Measurements from ENCODE around the gene PLEK2. TPM values are rescaled to one million over a fixed set of nuclear protein-coding genes. Genes with fewer than 3 reads are reported as not detected.
"Not testable (repeated sequence)": the region's sequence is repeated elsewhere in the genome, so short reads cannot be mapped to it uniquely, and the experiment has no call there.

Gene PLEK2, protein sequence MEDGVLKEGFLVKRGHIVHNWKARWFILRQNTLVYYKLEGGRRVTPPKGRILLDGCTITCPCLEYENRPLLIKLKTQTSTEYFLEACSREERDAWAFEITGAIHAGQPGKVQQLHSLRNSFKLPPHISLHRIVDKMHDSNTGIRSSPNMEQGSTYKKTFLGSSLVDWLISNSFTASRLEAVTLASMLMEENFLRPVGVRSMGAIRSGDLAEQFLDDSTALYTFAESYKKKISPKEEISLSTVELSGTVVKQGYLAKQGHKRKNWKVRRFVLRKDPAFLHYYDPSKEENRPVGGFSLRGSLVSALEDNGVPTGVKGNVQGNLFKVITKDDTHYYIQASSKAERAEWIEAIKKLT
- 1 to 10 TPM; 1.7 to 2.8 (median 2.3) TPM for polyA plus RNA-seq (ENCODE audit: insufficient read length in 4 of 4)

DNA sequence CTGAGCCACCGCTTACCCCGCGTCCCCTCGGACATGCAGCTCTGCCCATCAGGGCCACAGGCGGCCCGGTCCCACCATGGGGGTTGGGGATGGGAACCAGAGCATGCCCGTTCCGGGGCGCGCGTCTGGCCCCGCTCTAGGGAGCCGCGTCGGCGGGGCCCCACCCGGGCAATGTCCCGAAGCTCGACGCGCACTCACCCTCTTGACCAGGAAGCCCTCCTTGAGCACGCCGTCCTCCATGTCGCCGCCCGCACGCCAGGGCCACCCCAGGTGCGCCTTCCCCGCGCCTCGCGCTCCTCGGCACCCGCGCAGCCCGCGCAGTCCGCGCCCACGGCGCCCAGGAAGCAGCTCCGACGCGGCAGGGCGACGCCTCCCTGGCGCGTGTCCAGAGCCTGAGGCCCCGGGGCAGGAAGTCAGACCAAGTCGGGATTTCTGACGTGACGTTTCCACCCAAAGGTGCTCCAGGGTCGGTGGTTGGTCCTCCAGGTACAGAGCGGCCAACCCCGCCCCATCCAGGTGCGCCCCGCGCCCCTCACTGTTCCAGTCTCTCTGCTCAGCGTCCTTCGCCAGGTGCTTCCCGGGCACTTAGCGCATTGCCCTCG, at the start of gene PLEK2:
PLEK2 (minus strand) TSS at position 346 of the 602 bp plus-strand sequence; CDS start at position 240, 106 bp downstream.
- no peak for DNase-seq (ENCODE audit: low read depth in 4 of 4, low spot score in 3 of 4)

DNA sequence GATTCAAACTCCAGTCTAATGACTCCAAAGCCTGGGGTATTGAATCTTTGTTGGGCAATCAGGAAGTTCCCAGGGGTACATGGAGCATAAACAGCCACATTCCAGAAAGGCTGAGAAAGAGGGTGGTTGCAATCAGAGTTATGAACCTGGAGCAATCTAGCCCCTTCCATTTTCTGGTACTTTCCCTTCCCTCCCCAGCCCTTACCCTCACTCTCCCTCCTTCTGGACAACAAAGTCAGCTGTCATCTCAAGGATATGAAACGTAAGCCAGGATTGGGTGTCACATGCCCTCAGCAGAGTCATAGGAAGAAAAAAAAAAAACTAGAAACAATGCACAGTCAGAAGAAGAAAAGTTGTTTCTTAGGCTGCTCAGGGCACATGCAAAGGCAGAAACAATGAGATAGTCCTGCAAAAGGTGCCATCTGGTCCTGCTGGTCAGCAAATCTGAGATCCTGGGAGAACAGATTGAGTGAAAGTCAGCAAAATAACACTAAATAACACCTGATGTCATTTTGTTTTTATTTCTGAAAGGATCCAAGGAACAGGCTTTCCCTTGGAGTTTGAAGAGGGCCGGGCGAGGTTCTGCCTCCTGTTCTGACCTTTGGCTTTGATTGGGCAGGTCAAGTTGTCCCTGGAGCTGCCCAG, 49.5 kb upstream of the PLEK2 start:
- DNase-seq (ENCODE audit: low read depth in 4 of 4, low spot score in 3 of 4) = no peak

DNA sequence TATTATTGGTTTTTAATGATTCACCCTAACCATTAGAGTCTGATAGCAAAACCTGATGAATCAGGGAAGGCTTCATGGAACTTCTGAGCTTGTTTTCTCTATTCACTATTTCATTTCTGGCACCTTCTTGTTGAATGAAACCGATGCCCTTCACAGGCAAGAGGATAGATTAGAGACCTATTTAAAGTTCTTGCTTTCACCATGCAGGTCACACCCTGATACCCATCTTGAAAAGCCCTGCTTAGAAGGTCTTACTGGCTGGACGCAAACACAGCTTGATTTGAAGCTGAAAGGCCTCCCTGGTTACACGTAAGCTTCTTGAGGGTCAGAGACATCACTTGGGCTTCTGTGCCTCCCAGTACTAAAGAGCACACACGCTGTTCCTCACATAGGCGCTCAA, 47.4 kb upstream of the PLEK2 start:
- DNase-seq (ENCODE audit: low read depth in 4 of 4, low spot score in 3 of 4) = no peak

DNA sequence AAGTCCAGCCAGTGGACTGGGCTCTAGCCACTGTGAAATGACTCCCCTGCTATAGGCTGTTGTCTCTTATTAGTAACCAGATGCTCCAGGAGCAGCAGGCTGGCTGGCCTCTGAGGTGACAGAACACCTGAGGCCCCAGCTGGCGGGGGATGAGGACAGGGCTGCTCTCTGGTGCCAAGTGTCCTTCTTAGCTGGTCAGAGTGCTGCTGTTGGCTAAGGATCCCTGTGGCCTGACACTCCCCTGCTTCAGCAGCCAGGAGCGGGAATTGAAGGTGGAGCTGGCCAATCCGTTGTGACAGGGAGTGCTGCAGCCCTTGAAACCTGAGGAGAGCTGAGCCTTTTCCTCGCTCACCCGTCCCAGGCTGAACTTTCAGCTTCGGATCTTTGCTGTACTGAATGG, 45.8 kb upstream of the PLEK2 start:
- DNase-seq (ENCODE audit: low read depth in 4 of 4, low spot score in 3 of 4) = peak; percentile 5 to 36 (median 17)

DNA sequence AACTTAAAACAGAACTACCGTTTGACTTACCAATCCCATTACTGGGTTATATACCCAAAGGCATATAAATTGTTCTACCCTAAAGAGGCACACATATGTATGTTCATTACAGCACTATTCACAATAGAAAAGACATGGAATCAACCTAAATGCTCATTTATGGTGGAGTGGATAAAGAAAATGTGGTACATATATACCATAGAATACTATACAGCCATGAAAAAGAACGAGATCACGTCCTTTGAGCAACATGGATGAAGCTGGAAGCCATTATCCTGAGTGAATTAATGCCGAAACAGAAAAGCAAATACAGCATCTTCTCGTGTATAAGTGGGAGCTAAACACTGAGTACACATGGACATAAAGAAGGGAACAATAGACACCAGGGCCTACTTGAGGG, 44.8 kb upstream of the PLEK2 start:
- no peak for DNase-seq (ENCODE audit: low read depth in 4 of 4, low spot score in 3 of 4)

DNA sequence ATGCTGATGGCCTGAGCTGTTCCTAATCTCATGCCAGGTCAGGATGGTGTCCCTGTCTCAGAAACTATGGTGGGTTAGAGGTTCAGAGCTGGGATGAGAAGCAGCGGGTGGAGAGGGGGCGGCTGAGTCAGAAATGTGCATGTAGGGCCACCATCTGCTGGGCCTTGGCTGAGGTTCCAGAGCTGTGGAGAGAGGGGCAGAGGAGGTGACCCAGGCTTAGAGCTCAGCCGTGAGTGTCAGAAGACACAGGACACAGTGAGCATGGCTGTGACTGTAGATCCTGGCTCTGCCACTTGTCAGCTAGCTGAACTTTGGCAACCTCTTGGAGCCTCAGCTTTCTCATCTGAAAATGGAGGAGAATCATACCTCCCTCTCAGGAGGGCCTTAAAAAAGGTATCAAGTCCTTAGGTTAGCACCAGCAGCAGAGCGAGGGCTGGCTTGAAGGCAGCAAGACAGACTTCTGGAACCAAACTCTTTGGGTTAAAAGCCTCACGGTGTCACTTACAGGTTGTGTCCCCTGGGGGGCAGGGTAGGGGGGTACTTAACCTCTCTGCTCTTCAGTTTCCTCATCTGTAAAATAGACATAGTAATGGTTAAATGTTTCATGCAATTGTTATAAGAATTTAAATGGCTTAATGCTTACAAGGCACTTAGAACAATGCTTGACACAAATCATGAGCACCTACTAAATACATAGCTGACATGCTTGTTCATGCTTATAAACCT, 41.8 kb upstream of the PLEK2 start:
- no peak for DNase-seq (ENCODE audit: low read depth in 4 of 4, low spot score in 3 of 4)

DNA sequence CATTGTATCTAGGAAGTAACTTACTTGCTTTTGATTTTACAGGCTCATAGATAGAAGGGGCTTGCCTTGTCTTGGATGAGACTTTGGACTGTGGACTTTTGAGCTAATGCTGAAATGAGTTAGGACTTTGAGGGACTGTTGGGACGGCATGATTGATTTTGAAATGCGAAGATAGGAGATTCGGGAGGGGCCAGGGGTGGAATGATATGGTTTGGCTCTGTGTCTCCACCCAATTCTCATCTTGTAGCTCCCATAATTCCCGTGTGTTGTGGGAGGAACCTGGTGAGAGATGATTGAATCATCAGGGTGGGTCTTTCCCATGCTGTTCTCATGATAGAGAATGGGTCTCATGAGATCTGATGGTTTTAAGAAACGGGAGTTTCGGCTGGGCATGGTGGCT, 39.7 kb upstream of the PLEK2 start:
- not testable (repeated sequence) for DNase-seq (ENCODE audit: low read depth in 4 of 4, low spot score in 3 of 4)

DNA sequence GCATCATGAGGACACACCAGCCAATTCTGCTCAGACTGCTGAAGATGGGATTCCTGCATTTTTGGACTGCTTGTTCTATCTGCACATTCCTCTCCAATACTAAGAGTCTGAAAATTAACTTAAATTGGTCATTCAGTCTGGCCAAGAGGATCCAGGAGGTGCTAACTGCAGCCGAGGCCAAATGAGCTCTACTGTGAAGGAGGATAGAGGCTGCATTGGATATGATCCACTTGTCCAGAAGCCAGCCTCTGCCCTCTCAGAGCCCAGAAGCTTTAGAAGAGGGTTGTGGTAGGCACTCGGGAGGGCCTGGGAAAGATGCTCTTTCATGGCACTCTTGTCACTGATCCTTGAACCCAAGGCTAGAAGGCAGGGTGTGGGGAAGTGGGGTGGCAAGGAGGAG, 37.1 kb upstream of the PLEK2 start:
- DNase-seq (ENCODE audit: low read depth in 4 of 4, low spot score in 3 of 4) = no peak

DNA sequence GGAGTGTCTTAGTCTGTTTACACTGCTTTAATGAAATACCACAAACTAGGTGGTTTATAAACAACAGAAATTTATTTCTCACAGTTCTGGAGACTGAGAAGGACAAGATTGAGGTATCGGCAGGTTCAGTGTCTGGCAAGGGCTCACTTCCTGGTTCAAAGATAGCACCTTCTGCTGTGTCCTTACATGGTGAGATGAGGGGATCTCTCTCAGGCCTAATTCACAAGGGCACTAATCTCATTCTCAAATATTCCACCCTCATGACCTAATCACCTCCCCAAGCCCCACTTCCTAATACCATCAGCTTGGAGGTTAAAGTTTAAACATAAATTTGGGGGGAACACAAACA, 35.0 kb upstream of the PLEK2 start:
- no peak for DNase-seq (ENCODE audit: low read depth in 4 of 4, low spot score in 3 of 4)

DNA sequence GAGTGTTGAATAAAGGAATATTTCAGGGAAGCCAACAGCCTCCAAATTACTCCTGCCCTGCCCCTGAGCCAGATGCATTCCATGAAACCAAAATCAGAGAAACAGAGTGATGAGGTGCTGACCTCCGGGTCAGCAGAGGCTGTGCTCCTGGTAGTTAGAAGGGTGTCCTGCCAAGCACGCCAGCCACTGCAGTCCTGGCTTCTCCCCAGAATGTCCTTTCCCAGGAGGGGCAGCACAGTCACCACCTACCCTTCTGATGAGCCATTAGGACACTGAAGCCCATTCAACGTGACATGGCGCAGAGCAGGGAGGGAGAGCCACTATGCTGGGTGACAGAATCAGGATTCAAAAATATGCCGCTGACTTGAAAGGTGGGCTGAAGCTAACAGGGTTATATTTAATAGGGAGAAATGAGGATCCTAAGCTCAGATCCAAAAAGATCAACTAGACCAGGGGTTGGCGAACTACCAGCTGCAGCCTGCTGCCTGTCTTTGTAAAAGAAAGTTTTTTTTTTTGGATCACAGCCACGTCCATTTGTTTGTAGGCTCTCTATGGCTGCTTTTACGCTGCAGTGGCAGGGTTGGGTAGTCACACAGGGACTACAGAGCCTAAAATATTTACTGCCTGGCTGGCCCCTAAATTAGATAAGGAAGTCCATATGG, 34.5 kb upstream of the PLEK2 start:
- no peak for DNase-seq (ENCODE audit: low read depth in 4 of 4, low spot score in 3 of 4)

DNA sequence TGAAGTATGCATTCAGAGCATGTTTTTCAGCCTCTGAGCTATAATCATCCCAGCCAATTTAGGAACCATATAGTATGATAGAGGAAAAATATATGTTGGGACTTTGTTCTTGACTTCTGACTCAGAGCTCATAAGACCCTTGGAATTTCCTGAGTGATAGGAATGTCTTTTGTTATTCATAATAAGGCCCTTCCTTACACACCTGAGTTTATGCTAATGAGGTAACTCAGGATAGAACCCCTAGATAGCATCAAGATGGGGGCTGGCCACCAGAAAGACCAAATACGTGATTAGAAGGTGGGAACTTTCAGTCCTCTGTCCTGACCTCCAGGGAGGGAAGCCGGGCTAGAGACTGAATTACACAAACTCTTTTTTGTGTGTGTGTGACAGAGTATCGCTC, 32.4 kb upstream of the PLEK2 start:
- DNase-seq (ENCODE audit: low read depth in 4 of 4, low spot score in 3 of 4) = no peak

DNA sequence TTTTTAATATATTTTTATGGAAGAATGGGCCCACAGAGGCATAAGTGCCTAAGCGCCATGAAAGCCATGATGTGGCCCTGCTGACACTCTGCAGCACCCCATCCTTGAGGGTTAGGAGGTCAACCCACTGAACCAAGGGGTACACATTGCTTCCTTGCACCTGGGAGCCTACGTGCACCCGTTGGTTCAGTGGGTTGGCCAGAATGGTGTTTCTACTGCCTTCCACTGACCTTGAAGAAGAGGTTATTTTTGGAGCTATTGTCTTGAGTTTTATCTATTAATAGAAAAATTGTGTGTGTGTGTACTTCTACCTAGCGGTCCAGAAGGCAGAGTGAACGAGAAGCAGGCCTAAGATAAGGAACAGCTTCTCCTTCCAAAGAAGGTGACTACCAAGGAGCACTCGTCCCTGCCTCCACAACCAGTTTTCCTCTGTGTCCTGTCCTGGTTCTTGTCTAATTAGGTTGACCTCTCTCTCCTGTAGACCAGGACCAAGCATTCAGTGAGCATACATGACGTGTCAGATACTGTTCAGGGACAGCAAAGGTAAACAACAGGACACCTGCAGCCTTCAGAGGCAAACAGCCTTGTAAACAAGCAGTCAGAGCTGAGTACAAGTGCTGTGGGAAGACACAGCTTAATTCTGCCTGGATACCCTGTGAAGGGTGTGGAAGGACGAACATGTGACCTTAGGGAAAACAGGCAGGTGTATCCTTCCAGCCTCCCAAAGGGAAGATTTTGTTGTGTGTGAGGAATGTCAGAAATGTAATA, 30.4 kb upstream of the PLEK2 start:
- no peak for DNase-seq (ENCODE audit: low read depth in 4 of 4, low spot score in 3 of 4)

DNA sequence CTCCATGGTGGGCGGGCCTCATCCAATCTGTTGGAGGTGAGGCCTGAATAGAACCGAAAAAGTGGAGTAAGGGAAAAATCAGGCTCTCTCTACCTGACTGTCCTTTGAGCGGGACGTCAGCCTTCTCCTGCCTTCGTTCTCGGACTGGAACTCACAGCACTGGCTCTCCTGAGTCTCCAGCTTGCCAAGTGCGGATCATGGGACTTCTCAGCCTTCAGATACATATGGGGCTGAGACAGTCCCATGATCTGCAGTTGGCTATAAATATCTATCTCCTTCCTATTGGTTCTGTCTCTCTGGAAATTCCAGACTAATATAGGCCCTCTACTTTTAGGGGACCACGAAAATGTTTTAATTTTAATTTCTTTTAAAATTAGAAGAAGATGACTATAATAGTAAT, 29.7 kb upstream of the PLEK2 start:
- DNase-seq (ENCODE audit: low read depth in 4 of 4, low spot score in 3 of 4) = no peak

DNA sequence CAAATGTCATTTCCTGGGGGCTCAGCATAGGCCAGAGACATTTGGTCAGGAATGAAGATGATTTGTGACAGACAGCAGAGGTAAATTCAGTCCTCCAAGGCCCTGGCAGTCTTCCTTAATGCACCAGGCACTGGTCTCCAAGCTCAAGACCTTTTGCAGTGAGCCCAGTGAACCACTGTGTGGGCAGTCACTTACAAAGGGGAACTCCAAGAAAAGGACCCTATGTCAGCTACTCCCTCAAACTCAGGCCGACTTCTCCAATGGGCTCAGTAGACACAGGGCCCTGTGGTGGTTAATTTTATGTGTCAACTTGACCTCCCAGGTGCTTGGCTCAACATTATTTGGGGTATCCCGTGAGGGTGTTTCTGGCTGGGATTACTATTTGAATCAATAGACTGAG, 29.3 kb upstream of the PLEK2 start:
- no peak for DNase-seq (ENCODE audit: low read depth in 4 of 4, low spot score in 3 of 4)

DNA sequence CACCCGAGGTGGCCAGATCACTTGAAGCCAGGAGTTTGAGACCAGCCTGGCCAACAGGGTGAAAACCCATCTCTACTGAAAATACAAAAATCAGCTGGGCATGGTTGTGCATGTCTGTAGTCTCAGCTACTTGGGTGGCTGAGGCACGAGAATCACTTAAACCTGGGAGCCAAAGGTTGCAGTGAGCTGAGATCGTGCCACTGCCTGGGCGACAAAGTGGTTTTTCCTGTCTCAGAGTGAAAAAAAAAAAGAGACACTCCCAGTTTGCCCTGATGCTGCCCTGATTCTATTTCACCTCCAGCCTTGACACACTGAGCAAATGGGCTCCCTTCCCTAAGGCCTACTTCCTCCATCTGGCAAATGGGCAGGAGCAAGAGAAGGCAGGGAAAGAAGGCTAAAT, 28.5 kb upstream of the PLEK2 start:
- DNase-seq (ENCODE audit: low read depth in 4 of 4, low spot score in 3 of 4) = no peak

DNA sequence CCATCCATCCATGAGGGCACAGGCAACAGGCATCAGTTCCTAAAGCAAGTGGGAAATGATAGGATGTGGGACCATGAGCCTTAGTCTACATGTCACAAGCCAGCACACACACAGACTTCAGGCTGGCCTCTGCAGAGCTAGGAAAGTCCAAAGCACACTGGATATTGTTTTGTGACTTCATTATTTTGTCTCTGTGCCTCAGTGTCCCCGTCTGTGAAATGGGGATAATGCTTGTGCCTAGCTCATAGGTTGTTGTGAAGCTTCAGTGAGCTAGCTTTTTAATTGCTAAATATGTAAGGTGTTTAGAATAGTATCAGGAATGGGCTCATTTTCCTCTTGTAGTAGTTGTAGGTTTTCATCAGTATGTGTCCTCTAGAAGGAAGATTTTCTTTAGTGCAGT, 27.0 kb upstream of the PLEK2 start:
- no peak for DNase-seq (ENCODE audit: low read depth in 4 of 4, low spot score in 3 of 4)

DNA sequence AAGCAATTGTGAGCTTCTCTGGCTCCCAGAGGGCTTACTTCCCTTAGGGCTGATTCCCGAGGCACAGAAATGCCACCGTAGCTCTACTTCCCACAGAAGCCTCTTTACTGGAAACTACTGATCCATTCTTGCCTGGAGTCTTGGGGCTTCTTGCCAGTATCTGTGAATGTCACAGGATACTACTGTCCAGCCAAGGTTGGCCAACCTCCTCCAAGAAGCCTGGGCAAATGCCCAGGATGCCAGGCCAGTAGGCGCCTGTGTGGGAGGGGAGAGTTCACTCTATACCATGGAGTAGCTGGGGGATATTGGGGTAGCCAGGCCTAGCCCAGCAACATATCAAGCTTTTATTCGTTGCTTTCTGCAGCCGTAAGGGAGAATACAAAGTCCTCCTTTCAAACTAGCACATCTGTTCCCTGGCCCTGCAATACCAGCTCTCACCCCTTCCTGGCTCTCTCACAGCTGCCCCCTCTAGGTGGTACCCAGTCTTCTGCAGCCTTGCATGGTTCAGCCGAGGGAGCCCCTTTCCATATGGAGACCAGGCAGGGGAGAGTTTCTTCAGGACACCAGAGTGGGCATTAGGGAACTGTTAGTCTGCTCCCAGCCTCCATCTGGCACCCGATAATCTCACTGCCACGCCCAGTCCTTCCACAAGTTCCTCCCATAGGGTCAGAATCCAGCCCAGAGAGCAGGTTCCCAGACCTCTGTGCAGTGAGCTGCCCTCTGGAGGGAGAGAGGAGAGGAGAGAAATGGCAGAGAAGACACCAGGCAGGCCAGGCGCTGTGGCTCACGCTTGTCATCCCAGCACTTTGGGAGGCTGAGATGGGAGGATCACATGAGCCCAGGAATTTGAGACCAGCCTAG, 24.3 kb upstream of the PLEK2 start:
- DNase-seq (ENCODE audit: low read depth in 4 of 4, low spot score in 3 of 4) = no peak

DNA sequence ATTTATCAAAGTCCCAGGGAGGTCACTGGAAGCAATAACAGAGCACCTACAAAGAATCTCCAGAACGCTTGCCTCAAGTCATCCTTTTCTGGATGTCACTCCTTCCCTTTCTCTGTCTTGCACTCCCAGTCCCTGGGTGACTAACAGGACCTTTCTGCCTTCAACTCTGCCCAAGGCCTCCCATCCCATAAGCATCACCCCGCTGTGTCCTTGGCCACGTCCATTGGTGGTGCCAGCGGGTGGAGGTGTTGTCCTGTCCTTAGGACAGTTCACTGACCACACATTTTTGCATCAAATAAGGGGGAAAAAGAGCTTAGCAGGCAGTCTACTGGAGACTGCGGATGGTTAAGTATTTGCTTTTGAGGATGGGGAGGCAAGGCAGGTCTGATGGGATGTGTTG, 23.6 kb upstream of the PLEK2 start:
- no peak for DNase-seq (ENCODE audit: low read depth in 4 of 4, low spot score in 3 of 4)

DNA sequence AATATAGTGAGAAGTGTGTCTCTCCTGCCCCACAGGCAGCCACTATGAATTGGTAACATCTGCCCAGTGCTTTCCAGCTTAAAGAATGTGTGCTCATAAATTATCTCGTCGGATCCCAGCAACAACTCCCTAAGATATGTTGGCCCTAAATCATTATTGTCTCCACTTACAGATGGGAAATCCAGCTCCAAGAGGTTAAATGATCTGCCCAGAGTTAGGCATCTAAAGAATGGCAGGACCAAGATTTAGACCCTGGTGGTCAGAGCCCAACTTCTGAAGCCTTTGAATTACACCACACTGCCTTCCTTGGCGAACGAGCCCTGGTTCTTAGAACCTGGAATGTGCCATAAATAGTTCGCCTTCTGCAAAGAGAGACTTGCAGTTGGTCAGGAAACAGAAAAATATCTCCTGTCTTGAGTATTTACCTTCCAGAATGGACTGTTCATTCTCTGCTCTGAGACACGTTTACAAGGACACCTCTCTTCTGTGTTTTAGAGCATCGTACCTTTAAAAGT, 20.1 kb upstream of the PLEK2 start:
- DNase-seq (ENCODE audit: low read depth in 4 of 4, low spot score in 3 of 4) = no peak
